HCT116 (cell line): ENCODE measurements around the gene ATP8A1. TPM values are rescaled to one million over a fixed set of nuclear protein-coding genes. Genes with fewer than 3 reads are reported as not detected.

Source experiments
- ATAC-seq: fragments of 200-7000 bp; cut with Tn5 transposase; 2 replicates; pipeline ENCODE4 v1.9.1; 2020; ENCODE audit warnings: mild to moderate bottlenecking, moderate library complexity
- BruUV-seq: library from RNA; stranded (reverse); fragments of 400-500 nt; replicated peaks from 2 replicates; lab custom pipeline; 2021; lab: Mats Ljungman, UMichigan
- CTCF ChIA-PET: fragments of 300-600 bp; sonication (Branson Sonifier 250); formaldehyde crosslinking; loops from one replicate; lab custom pipeline; 2021; ENCODE audit warnings: antibody characterized with exemption; lab: Charles Lee
- POLR2A ChIA-PET: fragments of 300-600, 350-600 bp; sonication (Branson Sonifier 250); formaldehyde crosslinking; loops from one replicate; lab custom pipeline; 2021; ENCODE audit warnings: antibody characterized with exemption; lab: Charles Lee
- RAD21 ChIA-PET, 2 experiments: fragments of 300-600 bp; sonication (Branson Sonifier 250); formaldehyde crosslinking; loops; one replicate each; lab custom pipeline; 2023; ENCODE audit warnings: low total read pairs in 2 of 2; ENCODE audit not compliant: uncharacterized antibody in 2 of 2, unreplicated experiment in 2 of 2, low non-redundant PET in 1 of 2; lab: Charles Lee
- DNase-seq: peaks from one replicate; pipeline ENCODE4 v3.0.0-alpha.2; 2010; ENCODE audit warnings: low read depth, low spot score
- H2AFZ ChIP-seq: fragments of 200-600 bp; shearing (Covaris generic), sonication (generic); 2 replicates; pipeline ENCODE4 v1.6.1; 2017; ENCODE audit warnings: low read depth, mixed run types, mixed read lengths, antibody characterized with exemption, low read length; ENCODE audit not compliant: poor library complexity, severe bottlenecking
- H3K27ac ChIP-seq: 2 replicates; pipeline ENCODE4 v1.5.1; 2012; ENCODE audit warnings: low read depth, low read length
- H3K27me3 ChIP-seq: fragments of 200-600 bp; sonication (generic); 2 replicates; pipeline ENCODE4 v1.6.1; 2016; ENCODE audit warnings: mixed run types, low read length, mixed read lengths; ENCODE audit not compliant: insufficient read depth
- H3K36me3 ChIP-seq, 2 experiments: fragments of 200-500 bp in 1 of 2; fragments of 200-600 bp in 1 of 2; sonication (Bioruptor generic) in 1 of 2; sonication (generic) in 1 of 2; 2 replicates each; pipeline versions ENCODE4 v1.5.1 to v1.6.1; 2014 to 2016; ENCODE audit warnings: low read length in 2 of 2, inconsistent platforms in 1 of 2, mixed read lengths in 1 of 2, mixed run types in 1 of 2; ENCODE audit not compliant: insufficient read depth in 2 of 2, control insufficient read depth in 1 of 2
- H3K4me1 ChIP-seq, 2 experiments: fragments of 200-600 bp in 1 of 2; sonication (generic) in 1 of 2; 2 replicates each; pipeline versions ENCODE4 v1.5.1 to v1.6.1; 2012 to 2017; ENCODE audit warnings: low read length in 2 of 2, inconsistent platforms in 1 of 2, mild to moderate bottlenecking in 1 of 2, mixed read lengths in 1 of 2, mixed run types in 1 of 2, moderate library complexity in 1 of 2; ENCODE audit not compliant: insufficient read depth in 2 of 2, control insufficient read depth in 1 of 2
- H3K4me2 ChIP-seq: fragments of 200-600 bp; sonication (generic); 2 replicates; pipeline ENCODE4 v1.6.1; 2017; ENCODE audit warnings: mixed run types, low read length, mixed read lengths
- H3K4me3 ChIP-seq, 2 experiments: fragments of 200-600 bp in 1 of 2; sonication (generic) in 1 of 2; replicated peaks in 1 of 2; 2 replicates each; pipeline ENCODE4 v1.5.1; 2011 to 2016; ENCODE audit warnings: low read length in 2 of 2, control low read depth in 1 of 2, low read depth in 1 of 2, mild to moderate bottlenecking in 1 of 2, mixed read lengths in 1 of 2, mixed run types in 1 of 2
- H3K79me2 ChIP-seq: fragments of 200-600 bp; sonication (generic); 2 replicates; pipeline ENCODE4 v1.6.1; 2017; ENCODE audit warnings: mild to moderate bottlenecking, mixed run types, low read length, moderate library complexity, mixed read lengths; ENCODE audit not compliant: insufficient read depth
- H3K9ac ChIP-seq: fragments of 200-600 bp; sonication (generic); 2 replicates; pipeline ENCODE4 v1.6.1; 2016; ENCODE audit warnings: low read length, mixed read lengths
- H3K9me2 ChIP-seq: fragments of 200-600 bp; sonication (generic), shearing (Covaris generic); 2 replicates; pipeline ENCODE4 v1.6.1; 2017; ENCODE audit warnings: mixed run types, mild to moderate bottlenecking, moderate library complexity; ENCODE audit not compliant: insufficient read depth
- H3K9me3 ChIP-seq, 2 experiments: fragments of 200-500 bp in 1 of 2; fragments of 200-600 bp in 1 of 2; sonication (Bioruptor generic) in 1 of 2; sonication (generic) in 1 of 2; 2 replicates each; pipeline ENCODE4 v1.6.1; 2014 to 2017; ENCODE audit warnings: low read length in 2 of 2, mixed read lengths in 2 of 2, inconsistent platforms in 1 of 2, low read depth in 1 of 2, mild to moderate bottlenecking in 1 of 2, mixed run types in 1 of 2, moderate library complexity in 1 of 2; ENCODE audit not compliant: control insufficient read depth in 1 of 2, insufficient read depth in 1 of 2
- H4K20me1 ChIP-seq: fragments of 200-600 bp; sonication (generic), shearing (Covaris generic); 2 replicates; pipeline ENCODE4 v1.6.1; 2017; ENCODE audit warnings: mixed run types, mild to moderate bottlenecking, moderate library complexity; ENCODE audit not compliant: insufficient read depth
- CBX3 ChIP-seq: IDR thresholded peaks from 2 replicates; pipeline ENCODE4 v1.6.1; 2012; ENCODE audit warnings: low read depth
- CEBPB ChIP-seq: IDR thresholded peaks from 2 replicates; pipeline ENCODE4 v1.6.1; 2012; ENCODE audit warnings: low read depth
- CTCF ChIP-seq, 3 experiments: fragments of 200-600 bp in 1 of 3; sonication (generic) in 1 of 3; IDR thresholded peaks in 2 of 3; conservative IDR thresholded peaks in 1 of 3; 2 replicates each; pipeline ENCODE4 v1.5.1; 2012 to 2017; ENCODE audit warnings: low read depth in 2 of 3, low read length in 2 of 3, antibody characterized with exemption in 1 of 3, borderline replicate concordance in 1 of 3, control low read depth in 1 of 3, mild to moderate bottlenecking in 1 of 3, mixed read lengths in 1 of 3, mixed run types in 1 of 3, moderate library complexity in 1 of 3; ENCODE audit not compliant: insufficient read depth in 1 of 3
- EZH2 ChIP-seq: fragments of 200-600 bp; sonication (generic); IDR thresholded peaks from 2 replicates; pipeline ENCODE4 v1.6.1; 2017; ENCODE audit warnings: antibody characterized with exemption, mixed run types
- EZH2phosphoT487 ChIP-seq: fragments of 200-600 bp; IDR thresholded peaks from 2 replicates; pipeline ENCODE4 v1.6.1; 2018; ENCODE audit warnings: antibody characterized with exemption, borderline replicate concordance
- FOSL1 ChIP-seq: IDR thresholded peaks from 2 replicates; pipeline ENCODE4 v1.6.1; 2012; ENCODE audit warnings: low read depth
- JUND ChIP-seq: IDR thresholded peaks from 2 replicates; pipeline ENCODE4 v1.6.1; 2012
- MAX ChIP-seq: IDR thresholded peaks from 2 replicates; pipeline ENCODE4 v1.6.1; 2012
- POLR2A ChIP-seq: IDR thresholded peaks from 2 replicates; pipeline ENCODE4 v1.7.0; 2011; ENCODE audit warnings: borderline replicate concordance; ENCODE audit not compliant: insufficient read depth, insufficient read length; ENCODE audit errors: extremely low read depth
- RAD21 ChIP-seq: IDR thresholded peaks from 2 replicates; pipeline ENCODE4 v1.6.1; 2012; ENCODE audit warnings: low read depth, mild to moderate bottlenecking
- SIN3A ChIP-seq: IDR thresholded peaks from 2 replicates; pipeline ENCODE4 v1.6.1; 2012; ENCODE audit warnings: low read depth
- SP1 ChIP-seq: IDR thresholded peaks from 2 replicates; pipeline ENCODE4 v1.6.1; 2012; ENCODE audit warnings: low read depth
- SRF ChIP-seq: IDR thresholded peaks from 2 replicates; pipeline ENCODE4 v1.6.1; 2012; ENCODE audit warnings: low read depth
- TCF7L2 ChIP-seq: IDR thresholded peaks from 2 replicates; pipeline ENCODE4 v1.7.0; 2011; ENCODE audit warnings: borderline replicate concordance, inconsistent platforms; ENCODE audit not compliant: insufficient read depth, insufficient read length; ENCODE audit errors: extremely low read depth
- YY1 ChIP-seq: IDR thresholded peaks from 2 replicates; pipeline ENCODE4 v1.6.1; 2011; ENCODE audit warnings: low read length, low read depth, moderate library complexity, mild to moderate bottlenecking; ENCODE audit not compliant: insufficient replicate concordance; ENCODE audit errors: extremely low read depth
- ZNF274 ChIP-seq: fragments of 200-500 bp; sonication (Bioruptor generic); IDR thresholded peaks from 2 replicates; pipeline ENCODE4 v1.6.1; 2014; ENCODE audit warnings: mild to moderate bottlenecking, low read depth, low read length, inconsistent platforms
- intact Hi-C: fragments of 100-400 bp; cut with micrococcal nuclease; formaldehyde crosslinking; loops from 2 replicates; pipeline ENCODE4 v1.10.0; 2022
- total RNA-seq: library from RNA; stranded (reverse); gene quantifications from one replicate; pipeline ENCODE4 v1.2.1, GENCODE V29; 2021; ENCODE audit not compliant: unreplicated experiment
- TF ChIP-seq, protein P1 (sequence below): IDR thresholded peaks from 2 replicates; pipeline ENCODE4 v1.6.1; 2012; ENCODE audit warnings: low read depth
- TF ChIP-seq, protein P2 (sequence below): IDR thresholded peaks from 2 replicates; pipeline ENCODE4 v1.6.1; 2011; ENCODE audit warnings: mild to moderate bottlenecking, low read length, moderate library complexity; ENCODE audit not compliant: insufficient replicate concordance; ENCODE audit errors: extremely low read depth

Gene ATP8A1
- total RNA-seq, 1 experiment from 2014 or later: 1.9 TPM

- Histone ChIP-seq H4K20me1 (no peaks in the 10 kb centered on the region), H2AFZ (no peak overlapping the region), H3K9me2 (no peaks in the 10 kb centered on the region), H3K27ac (no peak overlapping the region), H3K4me2 (no peak overlapping the region), H3K9ac (no peak overlapping the region), H3K9me3 (no peaks in the 10 kb centered on the region), H3K36me3 (no peaks in the 10 kb centered on the region), H3K4me3 (no peak overlapping the region), H3K4me1 (peaks cover 7% of the 10 kb centered on the region in 2 experiments; a peak in 3 of 4 replicates), H3K27me3 (peaks cover 7% of the 10 kb centered on the region; the same call in 1 of the 2 replicates), H3K79me2 (no peaks in the 10 kb centered on the region)
- ATAC-seq (no peak), DNase-seq (no peak)
- RAD21 ChIA-PET: no interaction called here
- no TSS peak for BruUV-seq
- intact Hi-C loops: loop anchor here (10.0 kb wide), 1 partner anchor 365 kb away; no protein-coding TSS in a partner anchor
- CTCF ChIA-PET: no interaction called here
- POLR2A ChIA-PET: no interaction called here
- TF ChIP-seq ZNF274: no peak
- TF ChIP-seq MAX: no peak
- no peak for TF ChIP-seq TCF7L2
- TF ChIP-seq, protein P1, sequence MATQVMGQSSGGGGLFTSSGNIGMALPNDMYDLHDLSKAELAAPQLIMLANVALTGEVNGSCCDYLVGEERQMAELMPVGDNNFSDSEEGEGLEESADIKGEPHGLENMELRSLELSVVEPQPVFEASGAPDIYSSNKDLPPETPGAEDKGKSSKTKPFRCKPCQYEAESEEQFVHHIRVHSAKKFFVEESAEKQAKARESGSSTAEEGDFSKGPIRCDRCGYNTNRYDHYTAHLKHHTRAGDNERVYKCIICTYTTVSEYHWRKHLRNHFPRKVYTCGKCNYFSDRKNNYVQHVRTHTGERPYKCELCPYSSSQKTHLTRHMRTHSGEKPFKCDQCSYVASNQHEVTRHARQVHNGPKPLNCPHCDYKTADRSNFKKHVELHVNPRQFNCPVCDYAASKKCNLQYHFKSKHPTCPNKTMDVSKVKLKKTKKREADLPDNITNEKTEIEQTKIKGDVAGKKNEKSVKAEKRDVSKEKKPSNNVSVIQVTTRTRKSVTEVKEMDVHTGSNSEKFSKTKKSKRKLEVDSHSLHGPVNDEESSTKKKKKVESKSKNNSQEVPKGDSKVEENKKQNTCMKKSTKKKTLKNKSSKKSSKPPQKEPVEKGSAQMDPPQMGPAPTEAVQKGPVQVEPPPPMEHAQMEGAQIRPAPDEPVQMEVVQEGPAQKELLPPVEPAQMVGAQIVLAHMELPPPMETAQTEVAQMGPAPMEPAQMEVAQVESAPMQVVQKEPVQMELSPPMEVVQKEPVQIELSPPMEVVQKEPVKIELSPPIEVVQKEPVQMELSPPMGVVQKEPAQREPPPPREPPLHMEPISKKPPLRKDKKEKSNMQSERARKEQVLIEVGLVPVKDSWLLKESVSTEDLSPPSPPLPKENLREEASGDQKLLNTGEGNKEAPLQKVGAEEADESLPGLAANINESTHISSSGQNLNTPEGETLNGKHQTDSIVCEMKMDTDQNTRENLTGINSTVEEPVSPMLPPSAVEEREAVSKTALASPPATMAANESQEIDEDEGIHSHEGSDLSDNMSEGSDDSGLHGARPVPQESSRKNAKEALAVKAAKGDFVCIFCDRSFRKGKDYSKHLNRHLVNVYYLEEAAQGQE: no peak
- TF ChIP-seq EZH2phosphoT487: no peak
- no peak for TF ChIP-seq SRF
- no peak for TF ChIP-seq CBX3
- TF ChIP-seq POLR2A: no peak
- TF ChIP-seq CTCF (IDR thresholded peaks at IDR 0.05 in 2 of 3, conservative IDR thresholded peaks at IDR 0.05 in 1 of 3; ENCODE audit: borderline replicate concordance in 1 of 3, insufficient read depth in 1 of 3, low read depth in 2 of 3, low read length in 2 of 3): no peak
- TF ChIP-seq YY1: no peak
- no peak for TF ChIP-seq SIN3A
- no peak for TF ChIP-seq RAD21
- TF ChIP-seq, protein P2, sequence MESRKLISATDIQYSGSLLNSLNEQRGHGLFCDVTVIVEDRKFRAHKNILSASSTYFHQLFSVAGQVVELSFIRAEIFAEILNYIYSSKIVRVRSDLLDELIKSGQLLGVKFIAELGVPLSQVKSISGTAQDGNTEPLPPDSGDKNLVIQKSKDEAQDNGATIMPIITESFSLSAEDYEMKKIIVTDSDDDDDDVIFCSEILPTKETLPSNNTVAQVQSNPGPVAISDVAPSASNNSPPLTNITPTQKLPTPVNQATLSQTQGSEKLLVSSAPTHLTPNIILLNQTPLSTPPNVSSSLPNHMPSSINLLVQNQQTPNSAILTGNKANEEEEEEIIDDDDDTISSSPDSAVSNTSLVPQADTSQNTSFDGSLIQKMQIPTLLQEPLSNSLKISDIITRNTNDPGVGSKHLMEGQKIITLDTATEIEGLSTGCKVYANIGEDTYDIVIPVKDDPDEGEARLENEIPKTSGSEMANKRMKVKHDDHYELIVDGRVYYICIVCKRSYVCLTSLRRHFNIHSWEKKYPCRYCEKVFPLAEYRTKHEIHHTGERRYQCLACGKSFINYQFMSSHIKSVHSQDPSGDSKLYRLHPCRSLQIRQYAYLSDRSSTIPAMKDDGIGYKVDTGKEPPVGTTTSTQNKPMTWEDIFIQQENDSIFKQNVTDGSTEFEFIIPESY: no peak
- TF ChIP-seq JUND: no peak
- TF ChIP-seq FOSL1: no peak
- no peak for TF ChIP-seq SP1
- TF ChIP-seq EZH2: no peak
- TF ChIP-seq CEBPB: no peak
Observed at GRCh38 chr4:42649870-42650269, 7.0 kb downstream of the ATP8A1 start.
